GOT3 (cell line): ENCODE results near the gene MARK2.
A peak's percentile ranks its signal among the peaks of the same experiment; 100 is the strongest.
"Not testable (repeated sequence)": the region's sequence is repeated elsewhere in the genome, so short reads cannot be mapped to it uniquely, and the experiment has no call there.

ENCODE experiments used
- DNase-seq: peaks from one replicate; lab custom pipeline; 2025; ENCODE audit warnings: mixed read lengths; lab: John Stamatoyannopoulos, UW

The MARK2 gene

DNA sequence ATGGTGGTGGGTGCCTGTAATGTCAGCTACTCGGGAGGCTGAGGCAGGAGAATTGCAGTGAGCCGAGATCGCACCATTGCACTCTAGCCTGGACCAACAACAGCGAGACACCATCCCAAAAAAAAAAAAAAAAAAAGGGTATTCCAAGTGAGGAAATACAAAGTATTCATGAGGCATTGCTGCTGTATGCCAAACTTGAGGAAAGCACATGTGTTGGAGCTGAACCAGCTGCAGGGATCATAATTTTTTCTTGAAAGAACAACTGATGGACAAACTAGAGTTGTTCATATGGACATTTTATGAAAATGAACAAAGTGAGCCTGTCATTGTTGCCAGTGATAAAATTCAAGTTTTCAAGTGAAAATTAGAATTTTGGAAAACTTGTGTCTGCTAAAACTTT, 15.8 kb downstream of the MARK2 start:
- DNase-seq = no peak

DNA sequence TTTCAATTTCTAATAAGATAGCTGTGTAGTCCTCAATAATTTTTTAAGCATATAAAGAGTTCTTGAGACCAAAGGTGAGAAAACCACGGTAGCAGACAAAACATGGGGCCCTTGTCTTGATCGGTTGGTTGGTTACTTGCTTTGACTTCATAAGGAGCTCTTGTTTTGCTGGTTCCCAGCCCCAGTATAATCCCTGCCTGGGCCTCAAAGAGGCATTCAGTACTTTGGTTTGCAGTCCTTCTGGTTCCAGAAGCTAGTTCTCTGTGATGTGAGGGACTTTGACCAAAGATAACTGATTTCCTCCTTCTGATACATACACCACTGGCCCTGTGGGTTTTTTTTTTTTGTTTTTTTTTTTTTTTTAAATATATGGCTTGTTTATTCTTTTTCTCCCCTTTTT, 17.1 kb downstream of the MARK2 start:
- DNase-seq = no peak

DNA sequence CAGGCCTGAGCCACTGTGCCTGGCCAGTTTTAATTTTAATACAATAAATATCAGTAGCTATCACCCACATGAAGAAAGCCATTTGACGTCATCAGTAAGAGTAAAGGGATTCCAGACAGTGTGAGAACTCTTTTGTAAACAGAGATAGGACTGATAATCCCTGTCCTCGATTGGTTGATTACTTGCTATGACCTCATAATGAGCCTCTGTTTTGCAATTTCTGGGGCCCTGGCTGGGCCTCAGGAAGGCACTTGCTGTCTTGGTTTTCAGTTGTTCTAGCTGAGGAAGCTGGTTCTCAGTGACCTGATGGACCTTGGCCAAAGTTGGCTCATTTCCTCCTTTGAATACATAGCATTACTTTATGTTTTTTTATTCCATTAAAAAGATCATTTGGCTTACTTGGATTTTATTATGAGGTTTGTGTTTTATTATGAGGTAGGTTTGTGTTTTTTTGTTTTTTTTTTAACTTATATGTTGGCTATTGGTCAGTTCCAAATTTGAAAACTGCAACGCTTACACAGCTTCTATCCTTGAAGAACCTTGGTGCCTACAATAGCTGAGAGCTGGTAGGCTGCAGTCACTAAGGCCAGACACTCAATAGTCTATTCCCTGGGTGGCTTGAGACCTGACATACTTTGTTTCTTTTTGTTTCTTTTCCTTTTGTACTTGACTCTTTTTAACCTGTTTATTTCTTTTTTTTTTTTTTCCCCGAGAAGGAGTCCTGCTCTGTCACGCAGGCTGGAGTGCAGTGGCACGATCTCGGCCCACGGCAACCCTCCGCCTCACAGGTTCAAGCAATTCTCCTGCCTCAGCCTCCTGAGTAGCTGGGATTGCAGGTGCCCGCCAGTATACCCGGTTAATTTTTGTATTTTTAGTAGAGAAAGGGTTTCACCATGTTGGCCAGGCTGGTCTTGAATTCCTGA, 20.0 kb downstream of the MARK2 start:
- no peak for DNase-seq

DNA sequence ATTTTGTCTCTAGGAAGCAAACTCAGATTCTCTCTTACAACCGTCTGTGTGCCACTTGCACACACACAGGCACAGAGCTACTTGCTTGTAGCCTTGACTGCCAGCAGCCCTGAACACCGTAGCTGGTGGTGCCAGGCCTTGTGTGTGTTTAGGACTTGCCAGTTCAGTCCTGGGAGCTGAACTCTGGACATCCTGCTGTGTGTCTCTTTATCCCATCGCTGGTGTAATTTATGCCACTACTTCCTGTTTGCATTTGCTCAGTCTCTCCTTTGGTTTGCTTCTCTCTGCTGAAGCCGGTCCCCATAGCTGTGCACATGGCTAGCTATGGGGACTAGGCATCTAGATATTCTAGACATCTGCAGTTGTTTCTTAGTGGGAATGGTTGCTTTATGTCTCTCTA, 24.0 kb downstream of the MARK2 start:
- no peak for DNase-seq

DNA sequence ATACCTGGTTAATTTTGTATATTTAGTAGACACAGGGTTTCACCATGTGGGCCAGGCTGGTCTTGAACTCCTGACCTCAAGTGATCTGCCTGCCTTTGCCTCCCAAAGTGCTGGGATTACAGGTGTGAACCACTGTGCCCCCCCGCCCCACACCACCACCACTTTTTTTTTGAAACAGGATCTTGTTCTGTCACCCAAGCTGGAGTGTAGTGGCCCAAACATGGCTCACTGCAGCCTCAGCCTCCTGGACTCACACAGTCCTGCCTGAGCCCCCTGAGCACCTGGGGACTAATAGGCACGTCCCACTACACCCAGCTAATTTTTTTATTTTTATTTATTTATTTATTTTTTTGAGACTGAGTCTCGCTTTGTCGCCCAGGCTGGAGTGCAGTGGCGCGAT, 24.7 kb downstream of the MARK2 start:
- DNase-seq = not testable (repeated sequence)

DNA sequence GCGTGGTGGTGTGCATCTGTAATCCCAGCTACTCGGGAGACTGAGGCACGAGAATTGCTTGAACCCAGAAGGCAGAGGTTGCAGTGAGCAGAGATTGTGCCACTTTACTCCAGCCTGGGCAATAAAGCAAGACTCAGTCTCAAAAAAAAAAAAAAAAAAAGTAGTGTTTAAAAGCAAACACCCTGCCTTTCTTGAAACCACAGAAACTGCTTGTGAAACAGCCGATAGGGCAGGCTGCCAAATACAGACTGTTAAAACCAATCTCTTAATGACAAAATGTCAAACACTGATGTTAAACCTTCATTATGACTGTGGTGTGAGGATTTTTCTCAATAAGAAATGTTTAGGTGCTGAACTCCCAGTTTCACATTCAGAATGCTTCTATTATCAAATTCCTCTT, 27.3 kb downstream of the MARK2 start:
- no peak for DNase-seq

DNA sequence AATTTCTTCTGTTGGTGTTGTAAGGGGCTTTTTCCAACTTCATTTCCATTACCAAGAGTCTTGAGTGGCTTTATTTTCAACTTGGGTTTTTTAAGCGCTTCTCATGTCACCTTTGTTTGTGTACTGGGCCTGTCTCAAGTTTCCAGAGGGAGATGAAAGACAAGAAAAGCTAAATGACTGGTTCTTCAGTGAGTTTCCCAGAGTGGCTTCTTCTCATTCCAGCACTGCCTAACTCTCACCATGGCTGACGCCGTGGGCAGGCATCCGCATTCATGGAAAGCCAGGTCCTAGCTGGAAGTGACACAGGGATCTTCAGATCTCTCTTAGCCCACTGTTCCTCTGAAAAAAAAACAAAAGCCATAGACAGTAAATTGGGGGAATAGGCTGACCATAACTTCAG, 28.6 kb downstream of the MARK2 start:
- DNase-seq = no peak

DNA sequence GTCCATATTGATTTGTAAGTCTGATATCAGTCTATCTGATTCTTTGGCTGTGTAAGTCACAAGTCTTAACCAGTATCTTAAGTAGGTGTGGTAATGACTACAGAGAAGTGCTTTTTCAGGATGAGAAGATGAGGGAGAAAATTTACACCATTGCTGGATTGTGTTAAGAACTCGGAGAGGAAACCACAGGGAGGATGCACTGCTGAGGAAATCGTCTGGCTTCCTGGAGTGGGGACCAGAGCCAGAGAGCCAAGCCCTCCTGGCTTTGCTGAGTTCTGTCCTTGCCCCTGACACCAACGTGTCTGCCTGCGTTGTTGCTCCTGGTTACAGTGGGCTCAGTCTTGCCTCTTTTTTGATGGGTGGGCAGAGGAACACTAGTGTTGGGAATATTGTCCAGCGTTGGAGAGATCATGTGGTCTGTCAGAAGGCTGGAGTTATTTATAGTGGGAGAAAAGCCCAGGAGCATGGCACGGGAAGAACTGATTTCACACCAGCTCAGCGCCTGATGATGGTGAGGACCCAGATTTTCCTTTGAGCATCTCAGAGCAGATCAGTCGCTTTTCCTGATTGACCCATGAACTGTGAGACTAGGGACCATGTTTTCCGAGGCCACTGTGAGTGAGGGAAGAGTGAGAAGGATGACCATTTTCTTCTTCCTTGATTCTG, 29.6 kb downstream of the MARK2 start:
- DNase-seq = no peak

DNA sequence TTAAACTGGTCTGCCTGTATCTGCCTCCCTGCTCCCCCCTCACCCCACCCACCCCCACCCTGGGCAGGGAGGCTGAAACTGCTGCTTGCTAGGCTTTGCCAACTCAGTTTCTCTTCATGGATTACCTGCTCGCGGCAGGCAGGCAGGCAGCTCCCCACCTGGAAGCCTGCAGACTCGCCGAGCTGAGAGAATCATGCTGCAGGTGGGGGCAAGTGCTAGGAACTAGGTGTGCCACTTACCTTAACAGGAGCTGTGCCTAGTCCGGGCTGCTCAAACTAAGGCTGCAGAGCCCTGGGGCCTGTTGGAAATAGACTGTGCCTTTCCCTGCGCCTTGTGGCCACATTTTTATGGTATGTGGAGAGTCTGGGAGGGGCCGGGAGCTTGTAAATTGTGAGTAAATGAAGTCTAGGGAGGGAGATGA, 30.3 kb downstream of the MARK2 start:
- no peak for DNase-seq

DNA sequence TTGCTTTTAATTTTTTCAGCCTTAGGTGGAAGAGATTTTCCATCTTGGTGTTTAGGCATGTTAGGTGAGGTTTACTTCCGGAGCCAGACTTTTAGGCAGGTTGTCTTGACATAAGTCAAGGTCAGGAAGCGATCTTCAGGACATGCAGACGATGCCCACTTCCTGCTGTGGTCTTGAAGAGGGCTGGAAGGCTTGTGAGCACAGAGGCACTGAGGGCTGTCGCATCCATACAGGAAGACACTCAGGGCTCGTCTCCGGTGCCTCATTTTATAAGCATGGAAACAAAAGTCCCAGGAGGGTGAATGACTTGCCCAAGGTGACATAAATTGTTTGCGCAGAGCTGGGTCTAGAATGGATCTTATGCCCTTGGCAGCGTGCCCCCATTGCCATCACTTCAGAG, 30.8 kb downstream of the MARK2 start:
- no peak for DNase-seq

DNA sequence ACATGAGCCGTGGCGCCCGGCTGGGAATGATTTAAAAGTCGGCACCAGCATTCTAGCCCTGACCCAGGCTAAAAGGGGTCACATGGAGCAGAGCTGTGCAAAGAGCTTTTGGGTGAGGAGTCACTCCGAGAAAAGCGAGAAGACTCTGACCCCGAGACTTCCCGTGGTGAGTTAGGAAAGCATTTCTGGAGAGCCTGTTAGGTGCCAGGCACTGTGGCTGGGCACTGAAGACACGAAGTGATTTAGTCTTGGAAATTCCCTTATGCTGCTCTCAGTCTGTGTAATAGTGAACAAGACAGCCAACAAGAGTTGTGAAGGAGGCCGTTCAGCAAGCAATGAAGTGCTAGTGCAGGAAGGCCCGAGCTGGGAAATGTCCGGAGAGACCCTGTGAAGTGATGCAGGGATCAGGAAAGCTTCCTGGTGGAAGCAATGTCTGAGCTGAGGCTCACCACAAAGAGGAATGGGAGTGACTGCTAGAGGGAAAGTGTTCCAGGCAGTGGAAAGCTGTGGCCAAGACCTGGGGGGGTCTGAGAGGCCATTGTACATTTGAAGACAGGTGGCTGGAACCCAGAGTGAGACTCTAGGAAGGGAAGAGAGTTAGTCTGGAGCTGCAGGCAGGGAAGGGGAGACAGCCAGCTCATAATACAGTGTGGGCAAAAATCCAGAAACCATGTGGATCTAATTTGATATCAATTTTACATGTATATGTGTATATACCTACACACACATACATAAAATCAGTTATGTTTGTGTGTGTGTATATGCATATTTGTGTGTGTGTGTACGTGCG, 31.6 kb downstream of the MARK2 start:
- no peak for DNase-seq

DNA sequence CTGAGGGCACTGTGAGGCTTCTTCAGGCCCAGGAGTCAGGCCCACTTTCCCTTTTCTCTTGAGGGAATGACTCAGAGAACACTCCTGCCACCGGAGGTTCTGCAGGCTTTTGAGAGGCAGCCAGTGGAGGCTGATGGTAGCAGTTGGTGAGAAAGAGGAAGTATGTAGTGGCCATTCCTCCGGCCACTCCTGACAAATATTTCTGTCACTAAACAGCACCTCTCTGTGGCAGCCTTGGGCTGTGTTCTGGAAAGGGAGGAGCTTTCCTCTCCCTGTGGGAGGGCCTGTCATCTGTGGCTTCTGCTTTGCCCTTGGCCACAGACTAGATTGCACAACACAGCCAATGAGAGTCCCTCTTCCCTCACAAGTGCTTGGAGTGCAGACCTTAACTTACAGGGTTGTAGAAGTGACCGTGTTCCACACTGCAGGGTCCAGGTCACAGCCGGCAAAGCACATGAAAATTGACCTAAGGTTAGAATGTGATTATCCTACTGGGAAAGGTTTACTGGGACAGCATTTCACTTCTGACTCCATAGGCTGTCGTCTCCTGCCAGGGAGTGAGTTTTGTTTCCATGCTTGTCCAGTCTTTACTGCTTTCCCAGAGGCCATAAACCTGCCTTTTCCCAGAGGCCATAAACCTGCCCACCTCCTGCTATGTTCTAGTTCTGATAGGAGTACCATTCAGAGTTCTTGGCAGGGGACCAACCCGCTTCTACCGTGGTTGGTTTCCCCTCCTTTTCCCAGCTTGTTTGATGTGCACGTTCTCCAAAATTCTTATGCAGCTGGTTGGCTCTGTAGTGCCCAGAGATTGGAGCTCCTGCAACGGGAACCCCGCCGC, 33.3 kb downstream of the MARK2 start:
- peak; percentile 12 for DNase-seq

DNA sequence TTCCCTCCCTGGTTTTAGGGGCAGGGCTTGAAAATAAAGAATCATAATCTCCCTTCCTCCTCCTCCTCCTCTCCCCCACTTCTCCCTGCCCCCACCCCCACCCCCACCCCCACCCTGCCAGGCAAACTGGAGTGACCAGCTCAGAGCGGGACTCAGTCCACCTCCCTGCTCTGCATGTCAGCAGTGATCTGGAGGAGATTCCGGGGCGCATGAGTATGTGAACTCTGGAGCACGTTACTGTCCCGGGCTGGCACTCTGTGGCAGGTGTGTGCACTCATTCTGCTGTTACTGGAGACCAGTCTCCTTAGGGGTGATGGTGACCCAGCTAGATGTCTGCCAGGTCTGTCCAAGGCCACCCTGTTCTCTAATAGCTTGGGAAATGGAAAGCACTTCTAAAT, 33.9 kb downstream of the MARK2 start:
- DNase-seq = no peak

DNA sequence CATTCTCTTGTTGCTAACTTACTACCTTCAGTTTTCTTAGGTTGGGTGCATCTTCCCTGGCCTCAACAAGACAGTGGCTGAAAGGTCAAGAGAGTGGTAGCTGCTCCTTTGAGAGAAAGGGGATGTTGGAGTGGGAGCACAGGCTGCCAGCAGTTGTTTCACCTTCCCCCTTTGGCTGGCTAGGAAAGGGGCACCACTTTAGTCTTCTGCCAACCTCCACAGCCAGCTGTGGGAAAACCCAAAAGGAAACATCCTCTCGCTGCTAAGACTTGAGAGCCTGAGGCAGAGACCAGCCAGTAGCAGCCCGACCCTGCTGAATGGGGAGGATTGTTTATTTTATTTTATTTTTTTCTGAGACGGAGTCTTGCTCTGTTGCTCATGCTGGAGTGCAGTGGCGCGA, 34.4 kb downstream of the MARK2 start:
- no peak for DNase-seq

DNA sequence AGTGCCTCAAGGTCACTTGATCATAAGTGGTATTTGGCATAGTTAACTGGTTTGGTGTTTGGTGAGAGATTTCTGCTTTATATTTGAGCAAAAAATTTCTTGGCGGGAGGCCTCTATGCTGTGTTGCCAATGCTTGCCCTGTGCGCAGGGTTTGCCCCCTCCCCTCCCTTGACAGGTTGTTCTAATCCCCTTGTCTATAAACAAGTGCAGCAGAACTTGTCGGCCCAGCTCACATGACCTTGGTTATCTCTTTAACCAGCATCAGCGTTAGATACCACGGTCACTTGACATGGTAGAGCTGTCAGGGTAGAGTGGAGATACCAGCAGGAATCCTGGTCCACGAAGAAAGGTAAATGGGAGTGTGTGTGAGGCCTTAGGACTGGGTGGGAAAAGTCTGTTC, 35.6 kb downstream of the MARK2 start:
- no peak for DNase-seq

DNA sequence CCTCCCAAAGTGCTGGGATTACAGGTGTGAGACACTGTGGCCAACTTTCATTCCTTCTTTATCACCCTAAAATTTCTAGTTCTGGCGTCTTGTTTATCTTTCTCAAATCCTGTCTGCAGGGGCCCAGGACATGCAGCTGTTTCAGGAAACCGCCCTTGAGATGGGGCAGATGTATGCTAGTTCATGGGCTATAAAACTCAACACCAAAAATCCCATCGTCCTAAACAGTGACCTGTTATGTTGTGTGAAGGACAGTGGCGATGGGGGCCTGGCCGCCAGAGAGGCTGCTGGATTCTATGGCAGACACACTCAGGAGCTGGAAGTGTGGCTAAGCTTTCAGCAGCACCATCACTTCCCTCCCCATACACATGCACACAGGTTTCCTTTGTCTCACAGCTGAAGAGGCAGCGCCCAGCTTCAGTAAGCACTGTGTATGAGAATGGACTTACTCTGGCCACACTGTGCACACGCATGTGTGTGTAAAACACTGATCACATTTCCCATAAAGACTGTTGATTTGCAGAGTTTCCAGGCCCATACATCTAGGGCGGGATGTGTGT, 36.7 kb downstream of the MARK2 start:
- no peak for DNase-seq

DNA sequence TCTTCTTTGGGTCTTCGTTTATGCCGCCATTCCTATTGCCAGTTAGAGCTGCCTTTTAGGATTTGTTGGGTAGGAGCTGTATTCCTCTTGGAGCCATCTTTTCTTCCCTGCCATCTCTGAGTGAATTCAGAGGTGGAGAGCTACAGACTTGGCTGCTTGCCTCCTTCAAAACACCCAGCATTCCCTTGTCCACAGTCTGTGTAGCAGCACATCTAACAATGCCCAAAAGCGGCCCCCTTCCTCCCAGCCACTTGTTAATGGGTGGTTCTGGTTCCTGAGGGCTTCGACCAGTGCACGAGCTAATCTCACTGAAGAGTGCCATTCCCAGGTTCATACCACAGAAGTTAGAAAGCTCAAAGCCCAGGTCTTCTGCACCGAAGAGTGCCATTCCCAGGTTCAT, 37.7 kb downstream of the MARK2 start:
- DNase-seq = no peak

DNA sequence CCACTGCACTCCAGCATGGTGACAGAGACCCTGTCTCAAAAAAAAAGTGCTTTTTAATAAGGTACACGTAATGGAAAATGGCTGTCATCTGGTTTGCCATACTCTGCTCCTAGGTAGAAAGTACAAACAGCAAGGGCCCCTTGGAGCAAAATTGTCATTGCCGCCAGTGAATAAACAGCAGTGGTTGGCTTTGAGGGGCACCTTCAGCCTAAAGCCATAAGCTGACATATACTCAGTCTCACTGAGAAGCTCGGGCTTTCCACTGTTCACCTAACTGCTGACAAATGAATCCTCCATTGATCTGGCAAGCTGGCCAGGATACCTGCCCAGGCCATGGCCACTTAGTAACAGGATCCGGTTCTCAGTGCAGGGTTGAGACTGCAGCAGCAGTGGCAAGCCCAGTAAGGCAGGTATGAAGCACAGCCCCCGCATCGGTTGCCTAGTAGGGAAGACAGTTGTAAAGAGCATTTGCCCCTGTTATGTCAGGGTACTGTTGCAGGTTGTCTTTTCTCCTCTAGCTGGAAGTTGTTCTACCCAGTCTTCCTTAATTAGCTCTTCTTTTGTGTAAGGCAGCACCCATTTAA, 38.8 kb downstream of the MARK2 start:
- DNase-seq = no peak

DNA sequence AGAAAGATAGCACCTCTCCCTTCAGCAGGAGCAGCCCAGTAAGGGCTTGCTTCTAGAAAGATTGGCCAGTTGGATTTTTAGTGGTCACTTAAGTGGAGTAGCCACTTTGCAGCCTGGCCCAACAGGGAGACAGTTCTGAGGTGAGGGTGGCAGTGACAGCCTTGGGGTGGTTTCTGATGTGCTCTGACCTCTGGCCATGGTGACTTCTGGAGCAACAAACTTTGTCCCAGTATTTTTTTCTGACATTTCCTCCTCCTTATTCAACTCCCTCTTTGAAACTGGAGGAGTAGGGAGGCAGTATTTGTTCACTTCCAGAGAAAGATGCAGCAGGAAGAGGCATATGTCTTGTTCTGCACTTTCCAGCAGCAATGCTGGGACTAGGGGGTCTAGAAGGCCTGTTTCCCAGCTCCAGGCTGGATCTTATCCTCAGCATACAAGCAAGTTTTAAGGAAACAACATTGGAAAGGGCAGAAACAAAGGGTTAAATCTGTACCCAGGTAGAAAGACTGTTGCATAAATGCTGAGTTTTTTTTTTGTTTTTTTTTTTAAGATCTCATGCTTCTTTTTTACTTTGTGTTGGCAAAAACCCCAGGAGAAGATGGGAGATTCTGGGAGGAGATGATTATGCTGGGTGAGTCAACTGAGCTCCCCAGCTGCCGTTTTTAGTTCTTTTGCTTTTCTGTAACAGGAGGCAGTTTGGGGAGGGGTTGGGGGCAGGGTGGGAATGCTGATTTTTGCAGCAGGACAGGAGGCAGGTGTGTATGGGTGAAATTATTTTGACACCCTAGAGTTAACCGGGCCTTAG, 40.9 kb downstream of the MARK2 start:
- no peak for DNase-seq

DNA sequence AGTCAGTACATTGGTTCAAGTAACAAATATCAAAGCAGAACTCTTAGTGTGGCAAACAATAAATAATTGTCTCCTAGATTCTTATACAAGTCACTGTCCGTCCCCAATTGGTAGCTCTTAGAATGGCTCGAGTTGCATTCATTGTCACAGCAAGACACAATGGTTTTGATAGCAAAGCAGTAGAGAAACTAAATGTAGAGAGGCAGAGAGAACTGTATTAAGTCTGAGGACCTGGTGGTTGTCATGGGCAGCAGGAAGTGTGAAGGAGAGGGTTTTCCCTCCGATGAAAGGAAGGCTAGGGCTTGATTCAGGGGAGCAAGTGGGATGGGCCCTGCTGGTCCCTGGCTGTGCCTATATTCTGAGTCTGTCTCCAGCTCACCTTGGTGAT, 41.5 kb downstream of the MARK2 start:
- no peak for DNase-seq
